ENCODE data around the gene PLEKHF1. TPM values are rescaled to one million over a fixed set of nuclear protein-coding genes. Genes with fewer than 3 reads are reported as not detected.
"Not testable (repeated sequence)": the region's sequence is repeated elsewhere in the genome, so short reads cannot be mapped to it uniquely, and the experiment has no call there.

PLEKHF1 gene
- polyA plus RNA-seq, 3 donors from 2014 or later, result 107 to 244 (median 141) TPM

GRCh38 chr19:29663861-29664752, 1.2 kb upstream of the PLEKHF1 start:
- Mint-ChIP-seq H3K4me3 (peak overlapping the region; percentile 77 to 93 (median 81)), H3K4me1 (peaks cover 35% of the 10 kb centered on the region in 2 donors), H3K27me3 (ENCODE audit: low read depth in 3 of 3) (peaks cover 4 to 18% (median 14%) of the 10 kb centered on the region in 3 donors), H3K36me3 (peaks cover 9 to 12% (median 9%) of the 10 kb centered on the region in 3 donors), H3K9me3 (no peaks in the 10 kb centered on the region), H3K27ac (peak overlapping the region; percentile 81 to 98 (median 88))
- DNase-seq, result no peak

GRCh38 chr19:29664753-29665214, 477 bp upstream of the PLEKHF1 start:
- Mint-ChIP-seq H3K4me3 (peak overlapping the region; percentile 77 to 93 (median 81)), H3K36me3 (peaks cover 12 to 16% (median 13%) of the 10 kb centered on the region in 3 donors), H3K27ac (peak overlapping the region; percentile 81 to 98 (median 88)), H3K4me1 (peaks cover 42% of the 10 kb centered on the region in 2 donors), H3K9me3 (no peaks in the 10 kb centered on the region), H3K27me3 (ENCODE audit: low read depth in 3 of 3) (peaks cover 4 to 18% (median 14%) of the 10 kb centered on the region in 3 donors)
- no peak for DNase-seq

GRCh38 chr19:29665826-29666577, 741 bp downstream of the PLEKHF1 start:
- H3K36me3 Mint-ChIP-seq, result peaks cover 21 to 23% (median 22%) of the 10 kb centered on the region in 3 donors
- peak overlapping the region; percentile 98 to 100 (median 100) for H3K27ac Mint-ChIP-seq
- no peaks in the 10 kb centered on the region for H3K9me3 Mint-ChIP-seq
- H3K4me3 Mint-ChIP-seq, result peak overlapping the region; percentile 80 to 97 (median 93)
- H3K27me3 Mint-ChIP-seq (ENCODE audit: low read depth in 3 of 3), result peaks cover 4 to 19% (median 15%) of the 10 kb centered on the region in 3 donors
- peak in 1 of 3 donors; percentile 34 for DNase-seq
- H3K4me1 Mint-ChIP-seq, result peaks cover 54% of the 10 kb centered on the region in 2 donors

GRCh38 chr19:29666578-29667386, 1.5 kb downstream of the PLEKHF1 start:
- H3K27me3 Mint-ChIP-seq (ENCODE audit: low read depth in 3 of 3), result peaks cover 5 to 27% (median 23%) of the 10 kb centered on the region in 3 donors
- peak in 2 of 3 donors; percentile 21 to 33 for DNase-seq
- peaks cover 62% of the 10 kb centered on the region in 2 donors for H3K4me1 Mint-ChIP-seq
- H3K4me3 Mint-ChIP-seq, result peak overlapping the region; percentile 80 to 97 (median 93)
- peak overlapping the region; percentile 98 to 100 (median 100) for H3K27ac Mint-ChIP-seq
- peaks cover 29 to 31% (median 29%) of the 10 kb centered on the region in 3 donors for H3K36me3 Mint-ChIP-seq
- H3K9me3 Mint-ChIP-seq, result no peaks in the 10 kb centered on the region

- Mint-ChIP-seq H3K4me1 (peaks cover 68% of the 10 kb centered on the region in 2 donors), H3K36me3 (peaks cover 31 to 34% (median 33%) of the 10 kb centered on the region in 3 donors), H3K27me3 (ENCODE audit: low read depth in 3 of 3) (peaks cover 8 to 30% (median 28%) of the 10 kb centered on the region in 3 donors), H3K4me3 (peak overlapping the region; percentile 80 to 97 (median 93)), H3K9me3 (no peaks in the 10 kb centered on the region), H3K27ac (peak overlapping the region; percentile 98 to 100 (median 100))
- DNase-seq, result no peak
These were observed 2.1 kb downstream of the PLEKHF1 start for GRCh38 chr19:29667387-29667783.

- H3K9me3 Mint-ChIP-seq, result no peaks in the 10 kb centered on the region
- H3K27ac Mint-ChIP-seq, result peak overlapping the region; percentile 98 to 100 (median 100)
- peak; percentile 76 to 79 (median 79) for DNase-seq
- H3K27me3 Mint-ChIP-seq (ENCODE audit: low read depth in 3 of 3), result peaks cover 13 to 36% (median 34%) of the 10 kb centered on the region in 3 donors
- peaks cover 31 to 39% (median 36%) of the 10 kb centered on the region in 3 donors for H3K36me3 Mint-ChIP-seq
- peak overlapping the region; percentile 80 to 97 (median 93) for H3K4me3 Mint-ChIP-seq
- H3K4me1 Mint-ChIP-seq, result peaks cover 73 to 74% of the 10 kb centered on the region in 2 donors
These were observed 2.7 kb downstream of the PLEKHF1 start for GRCh38 chr19:29667901-29668341.

DNA sequence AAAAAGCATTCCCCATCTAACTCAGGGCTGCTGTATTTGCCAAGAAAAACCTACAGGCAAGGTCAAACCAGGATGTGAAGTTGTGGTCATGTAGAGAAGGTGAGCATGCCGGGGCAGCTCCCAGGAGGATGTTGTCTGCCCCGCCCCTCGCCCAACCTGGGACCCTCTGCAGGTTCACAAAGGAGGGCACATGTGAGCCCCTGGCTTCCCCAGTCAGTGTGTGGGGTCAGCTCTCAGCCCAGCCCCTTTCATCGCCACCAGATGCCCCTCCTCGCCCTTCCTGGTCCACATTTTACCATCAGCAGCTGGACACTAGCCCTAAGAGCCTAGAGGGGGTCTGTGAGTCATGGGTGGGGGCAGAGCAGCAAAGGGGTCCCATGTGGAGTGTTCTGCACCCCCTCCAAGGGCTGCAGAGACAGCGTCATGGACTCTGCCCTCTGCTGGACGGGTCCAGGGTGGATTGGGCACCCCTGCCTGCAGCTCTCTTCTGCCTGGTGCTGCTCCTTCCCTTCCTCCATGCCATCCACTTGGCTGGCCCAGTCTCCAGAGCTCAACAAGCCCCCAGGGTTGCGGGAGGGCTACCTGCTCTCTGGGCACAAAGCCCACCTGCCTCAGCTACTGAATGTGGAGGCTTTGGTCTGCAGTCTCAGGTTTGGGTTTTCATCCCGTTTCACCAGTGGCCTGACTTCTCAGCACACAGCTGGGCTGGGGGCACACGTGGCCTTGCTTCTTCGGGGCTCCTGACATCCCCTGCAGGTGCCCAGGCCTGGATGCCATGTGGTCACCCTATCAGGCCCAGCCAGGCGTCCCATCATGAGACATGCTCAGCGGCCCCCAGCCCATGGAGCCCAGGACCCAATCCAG, 3.7 kb downstream of the PLEKHF1 start:
- Mint-ChIP-seq H3K4me1 (peaks cover 84% of the 10 kb centered on the region in 2 donors), H3K27me3 (ENCODE audit: low read depth in 3 of 3) (peaks cover 23 to 46% (median 44%) of the 10 kb centered on the region in 3 donors), H3K4me3 (peak overlapping the region; percentile 80 to 97 (median 93)), H3K9me3 (no peaks in the 10 kb centered on the region), H3K27ac (peak overlapping the region; percentile 98 to 100 (median 100)), H3K36me3 (peaks cover 31 to 46% (median 43%) of the 10 kb centered on the region in 3 donors)
- peak in 2 of 3 donors; percentile 32 for DNase-seq

DNA sequence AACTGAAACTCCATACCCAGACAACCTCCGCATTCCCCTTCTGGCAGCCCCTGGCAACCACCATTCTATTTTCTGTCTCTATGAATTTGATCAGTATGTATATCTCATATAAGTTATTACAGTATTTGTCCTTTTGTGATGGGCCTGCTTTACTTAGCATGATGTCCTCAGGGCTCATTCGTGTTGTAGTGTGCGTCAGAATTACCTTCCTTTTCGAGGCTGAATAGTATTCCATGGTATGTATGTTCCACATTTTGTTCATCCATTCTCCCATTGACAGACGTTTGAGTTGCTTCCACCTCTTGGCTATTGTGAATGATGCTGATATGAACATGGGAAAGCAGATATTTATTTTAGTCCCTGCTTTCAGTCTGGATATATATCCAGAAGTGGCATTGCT, 5.0 kb downstream of the PLEKHF1 start:
- peaks cover 24 to 47% (median 42%) of the 10 kb centered on the region in 3 donors for H3K27me3 Mint-ChIP-seq (ENCODE audit: low read depth in 3 of 3)
- H3K4me3 Mint-ChIP-seq, result peak overlapping the region; percentile 80 to 97 (median 93)
- H3K27ac Mint-ChIP-seq, result peak overlapping the region; percentile 98 to 100 (median 100)
- H3K9me3 Mint-ChIP-seq, result no peaks in the 10 kb centered on the region
- no peak for DNase-seq
- H3K4me1 Mint-ChIP-seq, result peaks cover 83 to 84% of the 10 kb centered on the region in 2 donors
- H3K36me3 Mint-ChIP-seq, result peaks cover 31 to 48% (median 43%) of the 10 kb centered on the region in 3 donors

GRCh38 chr19:29671026-29671392, 5.7 kb downstream of the PLEKHF1 start:
- peaks cover 26 to 53% (median 43%) of the 10 kb centered on the region in 3 donors for H3K27me3 Mint-ChIP-seq (ENCODE audit: low read depth in 3 of 3)
- peak in 1 of 3 donors; percentile 40 for DNase-seq
- peak overlapping the region; percentile 98 to 100 (median 100) for H3K27ac Mint-ChIP-seq
- H3K4me1 Mint-ChIP-seq, result peaks cover 90 to 92% of the 10 kb centered on the region in 2 donors
- H3K4me3 Mint-ChIP-seq, result peak overlapping the region; percentile 80 to 97 (median 93)
- H3K36me3 Mint-ChIP-seq, result peaks cover 31 to 54% (median 43%) of the 10 kb centered on the region in 3 donors
- not testable (repeated sequence) for H3K9me3 Mint-ChIP-seq

DNA sequence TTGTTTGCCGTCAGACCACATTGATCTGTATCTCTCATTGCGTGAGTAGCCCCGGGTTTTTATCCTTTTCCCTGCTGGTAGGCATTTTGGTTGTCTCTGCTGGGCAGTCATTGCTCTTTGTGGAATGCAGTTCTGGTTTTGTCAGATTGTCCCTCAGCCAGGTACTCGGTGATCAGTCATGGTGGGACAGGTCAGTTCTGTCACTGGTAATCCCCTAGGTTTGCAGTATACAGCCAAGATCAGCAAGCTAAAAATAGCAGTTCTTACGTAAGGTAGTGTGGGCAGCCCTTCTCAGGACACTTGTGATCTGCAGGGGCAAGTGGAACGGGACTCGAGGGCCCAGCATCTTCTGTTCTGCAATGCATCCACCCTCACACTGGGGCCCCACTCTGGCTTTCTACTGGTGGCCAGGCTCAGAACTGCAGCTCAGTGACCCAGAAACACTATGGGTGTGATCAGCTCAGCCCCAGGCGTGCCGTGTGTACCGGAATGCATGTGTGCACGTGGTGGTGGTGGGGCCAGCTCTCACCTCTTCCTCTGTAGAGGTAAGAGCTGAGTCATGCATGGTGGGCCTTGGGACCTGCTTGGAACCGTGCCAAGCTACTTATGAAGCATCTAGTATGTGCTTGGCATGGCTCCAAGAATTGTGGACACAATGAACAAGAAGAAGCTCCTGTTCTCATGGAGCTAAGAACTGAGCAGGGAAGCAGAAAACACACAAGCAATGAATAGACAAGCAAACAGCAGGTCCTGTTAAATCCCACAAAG, 6.3 kb downstream of the PLEKHF1 start:
- H3K27ac Mint-ChIP-seq, result peak overlapping the region; percentile 98 to 100 (median 100)
- H3K9me3 Mint-ChIP-seq, result no peaks in the 10 kb centered on the region
- peaks cover 94 to 96% of the 10 kb centered on the region in 2 donors for H3K4me1 Mint-ChIP-seq
- H3K4me3 Mint-ChIP-seq, result peak overlapping the region; percentile 80 to 97 (median 93)
- H3K36me3 Mint-ChIP-seq, result peaks cover 30 to 57% (median 41%) of the 10 kb centered on the region in 3 donors
- DNase-seq, result peak; percentile 90 to 94 (median 91)
- peaks cover 26 to 57% (median 46%) of the 10 kb centered on the region in 3 donors for H3K27me3 Mint-ChIP-seq (ENCODE audit: low read depth in 3 of 3)

- Mint-ChIP-seq H3K36me3 (peaks cover 25 to 57% (median 37%) of the 10 kb centered on the region in 3 donors), H3K4me1 (peaks cover 94 to 96% of the 10 kb centered on the region in 2 donors), H3K9me3 (peaks cover 0 to 2% (median 0%) of the 10 kb centered on the region in 6 donors), H3K27ac (peak overlapping the region; percentile 98 to 100 (median 100)), H3K4me3 (peak overlapping the region; percentile 80 to 97 (median 93)), H3K27me3 (ENCODE audit: low read depth in 3 of 3) (peaks cover 30 to 55% (median 52%) of the 10 kb centered on the region in 3 donors)
- no peak for DNase-seq
These were observed 7.2 kb downstream of the PLEKHF1 start for GRCh38 chr19:29672319-29672932.

Data from immature natural killer cell (primary cell).